Thymus (tissue), 11 donors: ENCODE data around the gene COASY. TPM values are rescaled to one million over a fixed set of nuclear protein-coding genes. Genes with fewer than 3 reads are reported as not detected.
"Not testable (repeated sequence)": the region's sequence is repeated elsewhere in the genome, so short reads cannot be mapped to it uniquely, and the experiment has no call there.

Experiments used
- DNase-seq, 9 donors: peaks; one replicate each; pipeline ENCODE4 v3.0.0-alpha.2; 2013; ENCODE audit warnings: low spot score in 9 of 9, low read depth in 6 of 9, missing footprints in 1 of 9
- H3K27ac ChIP-seq, 2 donors: one replicate each; pipeline ENCODE4 v1.5.1; 2013; ENCODE audit warnings: control low read depth in 1 of 2, low read depth in 1 of 2, low read length in 1 of 2, mild to moderate bottlenecking in 1 of 2, moderate library complexity in 1 of 2
- H3K27me3 ChIP-seq, 2 donors: one replicate each; pipeline ENCODE4 v1.5.1; 2013; ENCODE audit warnings: low read length in 1 of 2; ENCODE audit not compliant: control insufficient read depth in 2 of 2, insufficient read depth in 1 of 2
- H3K36me3 ChIP-seq, 2 donors: one replicate each; pipeline ENCODE4 v1.5.1; 2013; ENCODE audit warnings: low read length in 1 of 2, mild to moderate bottlenecking in 1 of 2, moderate library complexity in 1 of 2; ENCODE audit not compliant: control insufficient read depth in 2 of 2, insufficient read depth in 2 of 2
- H3K4me1 ChIP-seq, 2 donors: one replicate each; pipeline ENCODE4 v1.5.1; 2013; ENCODE audit warnings: low read length in 2 of 2; ENCODE audit not compliant: control insufficient read depth in 2 of 2, insufficient read depth in 2 of 2
- H3K4me3 ChIP-seq, 2 donors: one replicate each; pipeline ENCODE4 v1.5.1; 2013; ENCODE audit warnings: low read length in 2 of 2, control low read depth in 1 of 2, mild to moderate bottlenecking in 1 of 2
- H3K9me3 ChIP-seq, 2 donors: one replicate each; pipeline ENCODE4 v1.5.1; 2013; ENCODE audit warnings: low read length in 1 of 2, mild to moderate bottlenecking in 1 of 2; ENCODE audit not compliant: control insufficient read depth in 2 of 2, insufficient read depth in 1 of 2
- WGBS: extraction: QIAGEN DNeasy Blood & Tissue Kit; methylation state at CpG from one replicate; pipeline ENCODE4 v1.1.7; 2013; 5-methylcytosine and 5-hydroxymethylcytosine counted together
- polyA plus RNA-seq: library from polyadenylated mRNA; stranded (reverse); fragments of 200-250 nt; gene quantifications from one replicate; pipeline ENCODE4 v1.2.3, GENCODE V29; 2013
- total RNA-seq: library from RNA; stranded (reverse); fragments of 120-200 nt; gene quantifications from one replicate; pipeline ENCODE4 v1.2.4, GENCODE V29; 2013
- donor health status: healthy.

The COASY gene
- total and polyA plus RNA-seq, 2 donors: 20.7 to 89.3 TPM

DNA sequence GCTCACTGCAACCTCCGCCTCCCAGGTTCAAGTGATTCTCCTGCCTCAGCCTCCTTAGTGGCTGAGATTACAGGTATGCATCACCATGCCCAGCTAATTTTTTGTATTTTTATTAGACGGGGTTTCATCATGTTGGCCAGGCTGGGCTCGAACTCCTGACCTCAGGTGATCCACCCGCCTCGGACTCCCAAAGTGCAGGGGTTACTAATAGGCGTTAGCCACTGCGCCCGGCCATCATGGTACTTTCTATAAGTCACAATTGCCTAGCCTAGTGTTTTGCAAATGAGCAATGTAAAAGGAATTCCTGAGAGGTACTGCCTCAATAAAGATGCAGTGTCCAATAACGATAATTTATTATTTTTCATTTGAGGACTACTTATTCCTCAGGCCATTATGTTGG lies 29.5 kb downstream of the COASY start:
- H3K9me3 ChIP-seq: no peaks in the 10 kb centered on the region
- H3K36me3 ChIP-seq: peaks cover 56 to 63% of the 10 kb centered on the region in 2 donors
- H3K27me3 ChIP-seq: no peaks in the 10 kb centered on the region
- no peak overlapping the region for H3K4me3 ChIP-seq
- no peak for DNase-seq
- H3K27ac ChIP-seq: no peak overlapping the region
- WGBS: 99% methylated on average over 9 of the region's 9 CpGs
- H3K4me1 ChIP-seq: no peaks in the 10 kb centered on the region

DNA sequence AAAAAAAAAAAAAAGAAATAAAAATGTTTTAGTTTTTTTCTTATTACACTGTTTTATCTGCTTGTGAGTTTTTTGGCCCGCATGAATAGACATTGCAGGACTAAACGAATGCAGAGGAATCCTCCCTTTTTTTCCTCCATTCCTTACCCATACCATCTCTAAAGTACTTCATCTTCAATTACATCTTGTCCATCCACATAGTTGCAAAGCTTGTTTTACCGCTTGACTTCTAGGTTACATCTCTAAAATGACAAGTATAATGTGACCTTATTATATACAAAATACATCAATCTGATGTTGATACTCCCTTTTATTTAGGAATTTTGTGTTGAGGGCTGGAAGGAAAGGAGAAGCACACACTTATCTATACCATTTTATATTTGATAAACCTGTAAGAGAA lies 34.4 kb downstream of the COASY start:
- Histone ChIP-seq H3K36me3 (peaks cover 19 to 32% of the 10 kb centered on the region in 2 donors), H3K4me3 (no peak overlapping the region), H3K27me3 (no peaks in the 10 kb centered on the region), H3K9me3 (no peaks in the 10 kb centered on the region), H3K4me1 (no peaks in the 10 kb centered on the region), H3K27ac (no peak overlapping the region)
- WGBS: 97% methylated on average over 3 of the region's 3 CpGs
- DNase-seq: no peak

DNA sequence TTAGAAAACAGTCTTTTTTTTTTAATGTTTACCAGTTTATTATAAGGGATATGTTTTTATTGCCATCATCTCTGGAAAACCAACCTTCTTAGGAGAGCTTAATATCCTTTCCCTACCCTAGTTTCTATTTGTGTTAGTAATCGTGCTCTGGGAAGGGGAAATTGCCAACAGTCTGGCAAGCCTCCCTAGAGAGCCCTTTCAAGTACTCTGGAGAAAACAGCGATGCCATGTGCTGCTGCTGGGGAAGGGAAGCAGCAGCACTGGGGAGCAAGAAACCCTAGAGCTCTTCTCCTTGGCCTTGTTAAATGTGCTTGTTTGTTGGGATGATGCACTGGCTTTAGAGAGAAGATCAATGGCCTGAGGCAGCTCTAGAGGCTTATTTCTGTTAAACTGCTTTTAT lies 37.0 kb downstream of the COASY start:
- Histone ChIP-seq H3K9me3 (no peaks in the 10 kb centered on the region), H3K27me3 (no peaks in the 10 kb centered on the region), H3K27ac (no peak overlapping the region), H3K4me1 (no peaks in the 10 kb centered on the region), H3K36me3 (peaks cover 14 to 28% of the 10 kb centered on the region in 2 donors), H3K4me3 (no peak overlapping the region)
- DNase-seq: no peak
- 92% methylated on average over 2 of the region's 2 CpGs for WGBS

GRCh38 chr17:42603318-42603717 lies 41.4 kb downstream of the COASY start:
- no peaks in the 10 kb centered on the region for H3K9me3 ChIP-seq
- 97% methylated on average over 7 of the region's 7 CpGs for WGBS
- H3K36me3 ChIP-seq: peaks cover 6 to 24% of the 10 kb centered on the region in 2 donors
- no peaks in the 10 kb centered on the region for H3K27me3 ChIP-seq
- DNase-seq: no peak
- H3K4me3 ChIP-seq: no peak overlapping the region
- peaks cover 8 to 11% of the 10 kb centered on the region in 2 donors for H3K4me1 ChIP-seq
- H3K27ac ChIP-seq: no peak overlapping the region

GRCh38 chr17:42607769-42608168 lies 45.8 kb downstream of the COASY start:
- Histone ChIP-seq H3K27ac (no peak overlapping the region), H3K4me1 (peaks cover 11 to 14% of the 10 kb centered on the region in 2 donors), H3K4me3 (peak overlapping the region; percentile 72 to 98)

DNA sequence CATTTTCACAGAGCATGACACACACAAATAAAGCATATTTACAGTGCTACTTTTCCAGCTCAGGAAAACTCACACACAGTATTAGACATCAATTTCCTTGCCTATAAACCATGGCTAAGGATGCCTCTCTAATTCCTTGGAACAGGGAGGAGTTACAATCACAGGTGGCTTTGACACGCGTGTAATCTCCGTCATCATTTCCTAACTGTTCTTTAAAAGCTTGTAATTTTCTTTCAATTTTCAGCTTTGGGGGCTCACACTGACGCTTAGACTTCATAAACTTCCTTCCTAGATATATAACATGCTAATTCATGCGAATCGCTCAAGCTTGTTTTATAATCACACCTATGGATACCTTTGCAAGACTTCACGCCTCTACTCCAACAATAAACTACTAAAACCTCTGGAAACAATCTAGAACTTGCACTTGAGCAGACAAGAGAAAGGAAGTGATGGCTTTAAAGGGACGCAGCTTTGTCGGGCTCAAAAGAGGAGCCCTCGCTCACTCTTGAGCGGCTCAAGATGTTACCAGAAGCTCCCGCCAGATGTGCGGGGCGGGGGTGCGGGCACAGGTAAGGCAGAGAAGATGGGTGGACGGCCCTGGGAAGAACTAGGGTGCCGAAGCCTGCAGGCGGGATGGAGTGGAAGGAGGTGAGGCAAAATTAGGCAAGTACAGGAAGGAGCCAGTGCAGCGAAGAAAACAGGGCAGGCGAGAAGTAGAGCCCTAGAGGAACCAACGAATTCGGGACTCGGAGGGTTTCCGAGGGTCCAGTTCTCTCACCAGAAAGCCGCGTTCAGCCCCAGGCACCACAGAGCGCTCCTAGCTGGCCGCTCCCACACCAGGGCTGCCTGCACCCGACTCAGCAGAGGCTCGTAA lies 46.6 kb downstream of the COASY start:
- WGBS: under 1% methylated on average over 30 of the region's 30 CpGs
- peaks cover 11 to 14% of the 10 kb centered on the region in 2 donors for H3K4me1 ChIP-seq
- H3K4me3 ChIP-seq: peak overlapping the region; percentile 72 to 98
- DNase-seq: peak in 5 of 9 donors; percentile 15 to 63 (median 27)
- H3K9me3 ChIP-seq: no peaks in the 10 kb centered on the region
- peaks cover 0 to 2% of the 10 kb centered on the region in 2 donors for H3K27me3 ChIP-seq
- H3K27ac ChIP-seq: peak overlapping the region; percentile 91 to 93
- peaks cover 16 to 26% of the 10 kb centered on the region in 2 donors for H3K36me3 ChIP-seq

More at GRCh38 chr17:42607769-42608168, 45.8 kb downstream of the COASY start:
- no peak for DNase-seq
- Histone ChIP-seq H3K36me3 (peaks cover 8 to 25% of the 10 kb centered on the region in 2 donors), H3K27me3 (peaks cover 0 to 2% of the 10 kb centered on the region in 2 donors), H3K9me3 (no peaks in the 10 kb centered on the region)
- 86% methylated on average over 3 of the region's 3 CpGs for WGBS

DNA sequence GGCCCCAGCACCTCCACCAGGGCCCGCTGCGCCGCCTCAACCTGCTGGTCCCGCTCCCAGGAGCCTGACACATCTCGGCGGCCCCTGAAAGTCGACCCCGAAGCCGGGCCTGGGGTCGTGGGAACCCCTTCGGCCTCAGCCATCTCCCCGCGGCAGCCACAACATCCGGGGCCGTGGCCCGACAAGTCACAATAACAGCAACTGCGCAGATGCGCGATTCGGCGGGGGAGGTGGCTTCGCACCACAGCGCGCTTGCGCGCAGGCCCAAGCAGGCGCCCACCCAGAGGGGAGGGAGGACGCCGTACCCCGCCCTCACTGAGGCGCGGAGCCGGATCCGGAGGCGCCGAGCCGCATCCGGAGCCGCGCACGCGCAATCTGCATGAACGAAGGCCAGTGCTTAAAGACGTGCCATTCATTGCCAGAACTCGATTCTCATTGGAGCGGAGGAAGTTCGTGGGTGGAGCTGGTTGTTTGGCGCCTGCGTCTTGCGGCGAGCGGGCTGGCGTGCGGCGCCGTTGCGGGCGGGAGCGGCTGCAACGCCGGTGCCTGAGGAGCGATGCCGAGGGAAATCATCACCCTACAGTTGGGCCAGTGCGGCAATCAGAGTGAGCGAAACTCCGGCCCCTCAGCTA lies 47.4 kb downstream of the COASY start, which contains the start of the genes RETREG3 and TUBG1:
Gene RETREG3 (minus strand): TSS at position 193 of the 632 bp plus-strand sequence. CDS start 50 bp downstream, at position 143.
Gene TUBG1 (plus strand): TSS at position 502 of the 632 bp plus-strand sequence. CDS start 55 bp downstream, at position 557.
- WGBS: under 1% methylated on average over 66 of the region's 66 CpGs
- Histone ChIP-seq H3K27ac (peak within 1 kb of the TSS; percentile 91 to 93), H3K36me3 (peaks cover 23 to 30% of the 10 kb centered on the region in 2 donors)

GRCh38 chr17:42609814-42610801 lies 48.2 kb downstream of the COASY start:
- H3K27me3 ChIP-seq, DNase-seq, H3K9me3 ChIP-seq: not testable (repeated sequence)
- Histone ChIP-seq H3K4me3 (peak overlapping the region; percentile 72 to 92), H3K36me3 (peaks cover 31 to 32% of the 10 kb centered on the region in 2 donors), H3K4me1 (peaks cover 11 to 14% of the 10 kb centered on the region in 2 donors), H3K27ac (peak overlapping the region; percentile 55 to 75)
- WGBS: 23% methylated on average over 35 of the region's 42 CpGs

More for the DNA sequence above, 47.4 kb downstream of the COASY start, which contains the start of the genes RETREG3 and TUBG1:
- H3K4me1 ChIP-seq: peaks cover 11 to 14% of the 10 kb centered on the region in 2 donors
- no peaks in the 10 kb centered on the region for H3K9me3 ChIP-seq
- peak within 1 kb of the TSS; percentile 72 to 98 for H3K4me3 ChIP-seq
- peak; percentile 96 to 100 (median 99) for DNase-seq
- peaks cover 0 to 2% of the 10 kb centered on the region in 2 donors for H3K27me3 ChIP-seq
